B cell (primary cell): ENCODE data around the gene NLGN1.

ENCODE experiments used
- EZH2 ChIP-seq: IDR thresholded peaks from 2 replicates; pipeline ENCODE4 v1.6.1; 2012; ENCODE audit warnings: borderline replicate concordance, low read depth, mild to moderate bottlenecking, moderate library complexity, low read length; ENCODE audit not compliant: insufficient read depth, poor library complexity, severe bottlenecking
- TF ChIP-seq, protein P1 (sequence below): fragments of 200-600 bp; IDR thresholded peaks from one replicate; pipeline ENCODE4 v1.8.0; 2022; ENCODE audit warnings: antibody characterized with exemption, mild to moderate bottlenecking

DNA sequence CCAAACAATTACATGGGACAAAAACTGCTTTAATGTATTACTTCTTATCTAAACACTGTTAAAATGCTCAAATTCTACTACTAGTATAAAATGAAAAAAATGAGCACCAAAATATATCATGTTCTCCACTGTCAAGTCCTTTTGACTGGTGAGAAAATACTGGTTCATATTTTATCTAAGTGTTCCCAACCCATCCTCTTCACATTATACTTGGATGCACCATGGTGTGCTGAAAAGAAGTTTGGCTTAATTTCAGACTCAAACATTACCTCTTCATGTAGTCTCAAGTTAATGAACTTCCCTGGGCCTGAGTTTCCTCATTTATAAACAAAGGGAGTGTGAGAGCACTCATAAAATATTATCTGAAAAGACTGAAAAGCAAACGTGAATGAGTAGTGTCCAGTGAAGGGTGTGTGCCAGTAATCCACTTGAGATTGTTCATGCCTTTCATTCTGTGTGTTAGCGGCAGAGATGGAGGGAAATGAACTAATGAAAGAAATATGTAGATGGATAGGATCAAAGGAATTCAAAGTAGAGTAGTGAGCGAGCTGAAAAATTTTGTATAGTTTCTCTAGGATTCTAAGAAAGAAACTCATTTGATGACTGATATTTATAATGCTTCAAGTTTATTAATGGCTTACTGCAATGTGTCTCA lies 263.2 kb downstream of the NLGN1 start:
- no peak for TF ChIP-seq EZH2
- TF ChIP-seq, protein P1, sequence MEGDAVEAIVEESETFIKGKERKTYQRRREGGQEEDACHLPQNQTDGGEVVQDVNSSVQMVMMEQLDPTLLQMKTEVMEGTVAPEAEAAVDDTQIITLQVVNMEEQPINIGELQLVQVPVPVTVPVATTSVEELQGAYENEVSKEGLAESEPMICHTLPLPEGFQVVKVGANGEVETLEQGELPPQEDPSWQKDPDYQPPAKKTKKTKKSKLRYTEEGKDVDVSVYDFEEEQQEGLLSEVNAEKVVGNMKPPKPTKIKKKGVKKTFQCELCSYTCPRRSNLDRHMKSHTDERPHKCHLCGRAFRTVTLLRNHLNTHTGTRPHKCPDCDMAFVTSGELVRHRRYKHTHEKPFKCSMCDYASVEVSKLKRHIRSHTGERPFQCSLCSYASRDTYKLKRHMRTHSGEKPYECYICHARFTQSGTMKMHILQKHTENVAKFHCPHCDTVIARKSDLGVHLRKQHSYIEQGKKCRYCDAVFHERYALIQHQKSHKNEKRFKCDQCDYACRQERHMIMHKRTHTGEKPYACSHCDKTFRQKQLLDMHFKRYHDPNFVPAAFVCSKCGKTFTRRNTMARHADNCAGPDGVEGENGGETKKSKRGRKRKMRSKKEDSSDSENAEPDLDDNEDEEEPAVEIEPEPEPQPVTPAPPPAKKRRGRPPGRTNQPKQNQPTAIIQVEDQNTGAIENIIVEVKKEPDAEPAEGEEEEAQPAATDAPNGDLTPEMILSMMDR = no peak
